HG03575 (cell line): ENCODE measurements around the gene STK32B.
"Not testable (repeated sequence)": the region's sequence is repeated elsewhere in the genome, so short reads cannot be mapped to it uniquely, and the experiment has no call there.

ENCODE experiments used
- ATAC-seq: cut with Tn5 transposase; IDR thresholded peaks from one replicate; pipeline ENCODE4 v1.9.1; 2021; ENCODE audit not compliant: unreplicated experiment, insufficient number of reproducible peaks, low FRiP score; ENCODE audit errors: extremely low read depth

Gene STK32B

GRCh38 chr4:5051278-5052203 is at the start of gene STK32B:
Gene STK32B (plus strand): TSS chr4:5051480.
- ATAC-seq = no peak

GRCh38 chr4:5001641-5002040 is 49.6 kb upstream of the STK32B start:
- ATAC-seq = not testable (repeated sequence)

- ATAC-seq = no peak
Observed at GRCh38 chr4:5003372-5003857, 47.9 kb upstream of the STK32B start.

- ATAC-seq = no peak
Observed at GRCh38 chr4:5003918-5004317, 47.4 kb upstream of the STK32B start.

GRCh38 chr4:5004496-5004895 is 46.8 kb upstream of the STK32B start:
- no peak for ATAC-seq

GRCh38 chr4:5006932-5007331 is 44.3 kb upstream of the STK32B start:
- ATAC-seq = not testable (repeated sequence)

- ATAC-seq = no peak
Observed at GRCh38 chr4:5009796-5010195, 41.5 kb upstream of the STK32B start.

GRCh38 chr4:5010984-5011383 is 40.3 kb upstream of the STK32B start:
- ATAC-seq = no peak

GRCh38 chr4:5012244-5012898 is 38.9 kb upstream of the STK32B start:
- no peak for ATAC-seq

GRCh38 chr4:5012958-5013357 is 38.3 kb upstream of the STK32B start:
- ATAC-seq = no peak

- ATAC-seq = no peak
Observed at GRCh38 chr4:5014007-5014682, 37.1 kb upstream of the STK32B start.

- no peak for ATAC-seq
Observed at GRCh38 chr4:5018096-5018495, 33.2 kb upstream of the STK32B start.

GRCh38 chr4:5018603-5019002 is 32.7 kb upstream of the STK32B start:
- ATAC-seq = no peak

- no peak for ATAC-seq
Observed at GRCh38 chr4:5019274-5019673, 32.0 kb upstream of the STK32B start, which contains the start of gene CYTL1. Gene CYTL1 (minus strand): TSS chr4:5019458. CDS start chr4:5019445, 13 bp downstream.

GRCh38 chr4:5019796-5020195 is 31.5 kb upstream of the STK32B start:
- ATAC-seq = no peak

GRCh38 chr4:5020341-5020740 is 30.9 kb upstream of the STK32B start:
- ATAC-seq = no peak

- no peak for ATAC-seq
Observed at GRCh38 chr4:5021546-5021945, 29.7 kb upstream of the STK32B start.

GRCh38 chr4:5024673-5025072 is 26.6 kb upstream of the STK32B start:
- no peak for ATAC-seq

- no peak for ATAC-seq
Observed at GRCh38 chr4:5026371-5026770, 24.9 kb upstream of the STK32B start.
